DMS53 (cell line): ENCODE data around the gene AKAP5.

Experiments
- DNase-seq: peaks from one replicate; lab custom pipeline; 2025; lab: John Stamatoyannopoulos, UW

Gene AKAP5

GRCh38 chr14:64465191-64465822, at the start of gene AKAP5:
TSS of gene AKAP5 (plus strand) at chr14:64465499. CDS start at chr14:64468395, 2,896 bp downstream.
- peak; percentile 65 for DNase-seq

- DNase-seq: no peak
Observed at GRCh38 chr14:64416348-64416932, 48.9 kb upstream of the AKAP5 start.

GRCh38 chr14:64417055-64417770, 48.1 kb upstream of the AKAP5 start:
- no peak for DNase-seq

- DNase-seq: no peak
Observed at GRCh38 chr14:64417771-64418125, 47.6 kb upstream of the AKAP5 start.

- DNase-seq: no peak
Observed at GRCh38 chr14:64419003-64419402, 46.3 kb upstream of the AKAP5 start.

GRCh38 chr14:64421166-64421565, 44.1 kb upstream of the AKAP5 start:
- no peak for DNase-seq

GRCh38 chr14:64422005-64422404, 43.3 kb upstream of the AKAP5 start:
- DNase-seq: no peak

GRCh38 chr14:64422756-64423155, 42.5 kb upstream of the AKAP5 start:
- DNase-seq: no peak

- DNase-seq: no peak
Observed at GRCh38 chr14:64423987-64424386, 41.3 kb upstream of the AKAP5 start.

- no peak for DNase-seq
Observed at GRCh38 chr14:64434528-64434927, 30.8 kb upstream of the AKAP5 start.

GRCh38 chr14:64438181-64438841, 27.0 kb upstream of the AKAP5 start:
- no peak for DNase-seq

- DNase-seq: no peak
Observed at GRCh38 chr14:64439141-64439540, 26.2 kb upstream of the AKAP5 start.

GRCh38 chr14:64440494-64440893, 24.8 kb upstream of the AKAP5 start:
- no peak for DNase-seq

- no peak for DNase-seq
Observed at GRCh38 chr14:64442300-64442988, 22.9 kb upstream of the AKAP5 start.

- DNase-seq: no peak
Observed at GRCh38 chr14:64444140-64444539, 21.2 kb upstream of the AKAP5 start.

- DNase-seq: no peak
Observed at GRCh38 chr14:64444984-64445845, 20.1 kb upstream of the AKAP5 start.

GRCh38 chr14:64447876-64448670, 17.2 kb upstream of the AKAP5 start:
- DNase-seq: no peak

- DNase-seq: no peak
Observed at GRCh38 chr14:64450255-64450654, 15.0 kb upstream of the AKAP5 start.

- no peak for DNase-seq
Observed at GRCh38 chr14:64454671-64455070, 10.6 kb upstream of the AKAP5 start.

- DNase-seq: no peak
Observed at GRCh38 chr14:64459405-64460136, 5.7 kb upstream of the AKAP5 start.
